Measurements from ENCODE around the gene NFIX. TPM values are rescaled to one million over a fixed set of nuclear protein-coding genes. Genes with fewer than 3 reads are reported as not detected.

Gene NFIX
- total and polyA plus RNA-seq, 9 of the 15 experiments (the other 6 are each of a cell fraction or from before 2014, with no cell fraction given): 0.28 to 26.8 (median 5.4) TPM

DNA sequence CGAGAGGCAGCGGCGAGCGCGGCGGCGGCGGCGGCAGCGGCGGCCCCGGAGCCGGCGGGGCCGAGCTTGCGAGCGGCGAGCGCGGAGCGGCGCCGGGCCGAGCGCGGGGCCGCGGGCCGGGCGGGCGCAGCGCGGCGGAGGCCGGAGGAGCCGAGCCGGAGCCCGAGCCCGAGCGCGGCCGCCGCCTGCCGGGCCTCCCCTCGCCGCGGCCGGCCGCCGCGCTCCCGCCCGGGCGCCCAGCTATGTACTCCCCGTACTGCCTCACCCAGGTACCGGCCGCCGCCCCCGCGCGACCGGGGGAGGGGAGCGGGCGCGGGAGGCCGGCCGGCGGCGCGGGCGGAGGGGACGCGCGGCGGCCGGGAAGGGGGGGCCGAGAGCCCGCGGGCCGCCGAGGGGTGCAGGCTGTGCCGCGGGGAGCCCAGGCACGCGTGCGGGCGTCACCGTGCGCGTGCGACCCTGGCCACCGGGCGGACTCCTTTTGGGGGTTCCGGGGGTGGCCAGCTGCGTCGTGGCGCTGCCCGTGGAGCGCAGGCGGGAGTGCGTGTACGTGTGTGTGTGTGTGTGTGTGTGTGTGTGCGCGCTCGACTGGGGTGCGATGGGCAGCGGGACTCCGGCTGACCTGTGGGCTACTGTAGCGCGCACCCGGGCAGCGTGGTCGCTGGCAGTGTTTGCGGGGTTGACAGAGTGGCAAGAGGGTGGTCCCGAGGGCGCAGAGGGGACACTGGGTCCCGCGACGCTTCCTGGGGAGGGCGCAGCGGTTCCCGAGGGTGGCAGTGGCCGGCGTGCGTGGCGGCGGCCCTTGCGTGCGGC lies 526 bp downstream of the NFIX start (continued):
- TF ChIP-seq IFI16 (CRISPR knock-in tag; IDR thresholded peaks at IDR 0.05) (no peak), KAT7 (CRISPR knock-in tag; IDR thresholded peaks at IDR 0.05; ENCODE audit: borderline replicate concordance) (no peak), ZNF431 (CRISPR knock-in tag; IDR thresholded peaks at IDR 0.05) (no peak), ZNF707 (CRISPR knock-in tag; conservative IDR thresholded peaks at IDR 0.05) (no peak), SRF (CRISPR knock-in tag; IDR thresholded peaks at IDR 0.05) (no peak), PCBP2 (IDR thresholded peaks at IDR 0.05; ENCODE audit: low read depth, low read length, poor library complexity, severe bottlenecking) (no peak), TAF7 (tag; IDR thresholded peaks at IDR 0.05) (no peak), EHMT2 (IDR thresholded peaks at IDR 0.05) (no peak), LEF1 (IDR thresholded peaks at IDR 0.05) (no peak), TBL1XR1 (IDR thresholded peaks at IDR 0.05; ENCODE audit: low read length in 2 of 2) (no peak), COPS2 (conservative IDR thresholded peaks at IDR 0.05) (no peak), SIN3B (IDR thresholded peaks at IDR 0.05; ENCODE audit: low read depth) (peak; percentile 41; the same call in 1 of the 2 replicates), POLR2H (tag; IDR thresholded peaks at IDR 0.05; ENCODE audit: low read depth) (no peak), MCM5 (IDR thresholded peaks at IDR 0.05; ENCODE audit: low read depth) (no peak)
- TF ChIP-seq, protein P1, sequence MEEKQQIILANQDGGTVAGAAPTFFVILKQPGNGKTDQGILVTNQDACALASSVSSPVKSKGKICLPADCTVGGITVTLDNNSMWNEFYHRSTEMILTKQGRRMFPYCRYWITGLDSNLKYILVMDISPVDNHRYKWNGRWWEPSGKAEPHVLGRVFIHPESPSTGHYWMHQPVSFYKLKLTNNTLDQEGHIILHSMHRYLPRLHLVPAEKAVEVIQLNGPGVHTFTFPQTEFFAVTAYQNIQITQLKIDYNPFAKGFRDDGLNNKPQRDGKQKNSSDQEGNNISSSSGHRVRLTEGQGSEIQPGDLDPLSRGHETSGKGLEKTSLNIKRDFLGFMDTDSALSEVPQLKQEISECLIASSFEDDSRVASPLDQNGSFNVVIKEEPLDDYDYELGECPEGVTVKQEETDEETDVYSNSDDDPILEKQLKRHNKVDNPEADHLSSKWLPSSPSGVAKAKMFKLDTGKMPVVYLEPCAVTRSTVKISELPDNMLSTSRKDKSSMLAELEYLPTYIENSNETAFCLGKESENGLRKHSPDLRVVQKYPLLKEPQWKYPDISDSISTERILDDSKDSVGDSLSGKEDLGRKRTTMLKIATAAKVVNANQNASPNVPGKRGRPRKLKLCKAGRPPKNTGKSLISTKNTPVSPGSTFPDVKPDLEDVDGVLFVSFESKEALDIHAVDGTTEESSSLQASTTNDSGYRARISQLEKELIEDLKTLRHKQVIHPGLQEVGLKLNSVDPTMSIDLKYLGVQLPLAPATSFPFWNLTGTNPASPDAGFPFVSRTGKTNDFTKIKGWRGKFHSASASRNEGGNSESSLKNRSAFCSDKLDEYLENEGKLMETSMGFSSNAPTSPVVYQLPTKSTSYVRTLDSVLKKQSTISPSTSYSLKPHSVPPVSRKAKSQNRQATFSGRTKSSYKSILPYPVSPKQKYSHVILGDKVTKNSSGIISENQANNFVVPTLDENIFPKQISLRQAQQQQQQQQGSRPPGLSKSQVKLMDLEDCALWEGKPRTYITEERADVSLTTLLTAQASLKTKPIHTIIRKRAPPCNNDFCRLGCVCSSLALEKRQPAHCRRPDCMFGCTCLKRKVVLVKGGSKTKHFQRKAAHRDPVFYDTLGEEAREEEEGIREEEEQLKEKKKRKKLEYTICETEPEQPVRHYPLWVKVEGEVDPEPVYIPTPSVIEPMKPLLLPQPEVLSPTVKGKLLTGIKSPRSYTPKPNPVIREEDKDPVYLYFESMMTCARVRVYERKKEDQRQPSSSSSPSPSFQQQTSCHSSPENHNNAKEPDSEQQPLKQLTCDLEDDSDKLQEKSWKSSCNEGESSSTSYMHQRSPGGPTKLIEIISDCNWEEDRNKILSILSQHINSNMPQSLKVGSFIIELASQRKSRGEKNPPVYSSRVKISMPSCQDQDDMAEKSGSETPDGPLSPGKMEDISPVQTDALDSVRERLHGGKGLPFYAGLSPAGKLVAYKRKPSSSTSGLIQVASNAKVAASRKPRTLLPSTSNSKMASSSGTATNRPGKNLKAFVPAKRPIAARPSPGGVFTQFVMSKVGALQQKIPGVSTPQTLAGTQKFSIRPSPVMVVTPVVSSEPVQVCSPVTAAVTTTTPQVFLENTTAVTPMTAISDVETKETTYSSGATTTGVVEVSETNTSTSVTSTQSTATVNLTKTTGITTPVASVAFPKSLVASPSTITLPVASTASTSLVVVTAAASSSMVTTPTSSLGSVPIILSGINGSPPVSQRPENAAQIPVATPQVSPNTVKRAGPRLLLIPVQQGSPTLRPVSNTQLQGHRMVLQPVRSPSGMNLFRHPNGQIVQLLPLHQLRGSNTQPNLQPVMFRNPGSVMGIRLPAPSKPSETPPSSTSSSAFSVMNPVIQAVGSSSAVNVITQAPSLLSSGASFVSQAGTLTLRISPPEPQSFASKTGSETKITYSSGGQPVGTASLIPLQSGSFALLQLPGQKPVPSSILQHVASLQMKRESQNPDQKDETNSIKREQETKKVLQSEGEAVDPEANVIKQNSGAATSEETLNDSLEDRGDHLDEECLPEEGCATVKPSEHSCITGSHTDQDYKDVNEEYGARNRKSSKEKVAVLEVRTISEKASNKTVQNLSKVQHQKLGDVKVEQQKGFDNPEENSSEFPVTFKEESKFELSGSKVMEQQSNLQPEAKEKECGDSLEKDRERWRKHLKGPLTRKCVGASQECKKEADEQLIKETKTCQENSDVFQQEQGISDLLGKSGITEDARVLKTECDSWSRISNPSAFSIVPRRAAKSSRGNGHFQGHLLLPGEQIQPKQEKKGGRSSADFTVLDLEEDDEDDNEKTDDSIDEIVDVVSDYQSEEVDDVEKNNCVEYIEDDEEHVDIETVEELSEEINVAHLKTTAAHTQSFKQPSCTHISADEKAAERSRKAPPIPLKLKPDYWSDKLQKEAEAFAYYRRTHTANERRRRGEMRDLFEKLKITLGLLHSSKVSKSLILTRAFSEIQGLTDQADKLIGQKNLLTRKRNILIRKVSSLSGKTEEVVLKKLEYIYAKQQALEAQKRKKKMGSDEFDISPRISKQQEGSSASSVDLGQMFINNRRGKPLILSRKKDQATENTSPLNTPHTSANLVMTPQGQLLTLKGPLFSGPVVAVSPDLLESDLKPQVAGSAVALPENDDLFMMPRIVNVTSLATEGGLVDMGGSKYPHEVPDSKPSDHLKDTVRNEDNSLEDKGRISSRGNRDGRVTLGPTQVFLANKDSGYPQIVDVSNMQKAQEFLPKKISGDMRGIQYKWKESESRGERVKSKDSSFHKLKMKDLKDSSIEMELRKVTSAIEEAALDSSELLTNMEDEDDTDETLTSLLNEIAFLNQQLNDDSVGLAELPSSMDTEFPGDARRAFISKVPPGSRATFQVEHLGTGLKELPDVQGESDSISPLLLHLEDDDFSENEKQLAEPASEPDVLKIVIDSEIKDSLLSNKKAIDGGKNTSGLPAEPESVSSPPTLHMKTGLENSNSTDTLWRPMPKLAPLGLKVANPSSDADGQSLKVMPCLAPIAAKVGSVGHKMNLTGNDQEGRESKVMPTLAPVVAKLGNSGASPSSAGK (IDR thresholded peaks at IDR 0.05): peak; percentile 13; the same call in 1 of the 2 replicates
- TF ChIP-seq, protein P2, sequence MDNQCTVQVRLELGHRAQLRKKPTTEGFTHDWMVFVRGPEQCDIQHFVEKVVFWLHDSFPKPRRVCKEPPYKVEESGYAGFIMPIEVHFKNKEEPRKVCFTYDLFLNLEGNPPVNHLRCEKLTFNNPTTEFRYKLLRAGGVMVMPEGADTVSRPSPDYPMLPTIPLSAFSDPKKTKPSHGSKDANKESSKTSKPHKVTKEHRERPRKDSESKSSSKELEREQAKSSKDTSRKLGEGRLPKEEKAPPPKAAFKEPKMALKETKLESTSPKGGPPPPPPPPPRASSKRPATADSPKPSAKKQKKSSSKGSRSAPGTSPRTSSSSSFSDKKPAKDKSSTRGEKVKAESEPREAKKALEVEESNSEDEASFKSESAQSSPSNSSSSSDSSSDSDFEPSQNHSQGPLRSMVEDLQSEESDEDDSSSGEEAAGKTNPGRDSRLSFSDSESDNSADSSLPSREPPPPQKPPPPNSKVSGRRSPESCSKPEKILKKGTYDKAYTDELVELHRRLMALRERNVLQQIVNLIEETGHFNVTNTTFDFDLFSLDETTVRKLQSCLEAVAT (IDR thresholded peaks at IDR 0.05): 0 out of 4 replicates have a peak, but pooled peaks of 1 of the 2 experiments have one; percentile 27
